Ovary (tissue), 9 donors: Measurements from ENCODE around the gene PIGC. TPM values are rescaled to one million over a fixed set of nuclear protein-coding genes. Genes with fewer than 3 reads are reported as not detected.
A peak's percentile ranks its signal among the peaks of the same experiment; 100 is the strongest.

Experiments used
- DNase-seq, 5 donors: peaks; one replicate each; pipeline ENCODE4 v3.0.0-alpha.2; 2019 to 2020
- H3K27ac ChIP-seq, 2 donors: fragments of 200-600 bp; one replicate each; pipeline versions ENCODE4 v1.5.1 to v1.8.0; 2019 to 2022
- H3K27me3 ChIP-seq: fragments of 200-600 bp; one replicate; pipeline ENCODE4 v1.8.0; 2022
- H3K36me3 ChIP-seq: fragments of 200-600 bp; sonication (generic); one replicate; pipeline ENCODE4 v1.5.1; 2019
- H3K4me1 ChIP-seq: one replicate; pipeline ENCODE4 v1.8.1; 2013; ENCODE audit warnings: mild to moderate bottlenecking, moderate library complexity; ENCODE audit not compliant: insufficient read depth
- H3K4me3 ChIP-seq: fragments of 200-600 bp; sonication (generic); one replicate; pipeline ENCODE4 v1.5.1; 2017
- H3K9me3 ChIP-seq, 2 donors: fragments of 200-600 bp in 1 of 2; sonication (generic) in 1 of 2; one replicate each; pipeline versions ENCODE4 v1.5.1 to v1.8.1; 2013 to 2019; ENCODE audit warnings: mild to moderate bottlenecking in 1 of 2, moderate library complexity in 1 of 2
- CTCF ChIP-seq, 3 donors: fragments of 450-650 bp in 2 of 3; fragments of 200-600 bp in 1 of 3; IDR thresholded peaks; one replicate each; pipeline versions ENCODE4 v1.5.1 to v1.8.0; 2016 to 2022; ENCODE audit warnings: antibody characterized with exemption in 3 of 3, mild to moderate bottlenecking in 1 of 3
- EP300 ChIP-seq: sonication (generic); formaldehyde crosslinking; IDR thresholded peaks from one replicate; pipeline ENCODE4 v1.6.1; 2017; ENCODE audit warnings: antibody characterized with exemption
- POLR2A ChIP-seq: fragments of 450-650 bp; IDR thresholded peaks from one replicate; pipeline ENCODE4 v1.6.1; 2017; ENCODE audit warnings: antibody characterized with exemption, mild to moderate bottlenecking, moderate library complexity
- WGBS, 3 donors: extraction: QIAGEN DNeasy Blood & Tissue Kit in 1 of 3; methylation state at CpG; one replicate each; pipeline versions ENCODE4 v1.1.5 to v1.1.7; 2013 to 2017; 5-methylcytosine and 5-hydroxymethylcytosine counted together
- intact Hi-C, 4 donors: fragments of 100-400 bp; cut with DNase I; formaldehyde crosslinking; loops; one replicate each; pipeline versions ENCODE4 v1.11.0 to v1.15.1; 2022 to 2023
- polyA plus RNA-seq, 2 donors: library from polyadenylated mRNA; stranded (reverse); fragments of 200-250 nt in 1 of 2; fragments of 350-450 nt in 1 of 2; fragmentation: Illumina TruSeq in 1 of 2; extraction: RNeasy Lipid Tissue Mini Kit (QIAGEN cat#74804) in 1 of 2; gene quantifications; one replicate each; pipeline ENCODE4 v1.2.3, GENCODE V29; 2013 to 2014
- total RNA-seq, 7 donors: library from RNA; depleted of rRNA in 2 of 7; stranded (reverse); fragments of >200 nt in 2 of 7; fragmentation: NEBNext Ultra II Directional in 3 of 7; extraction: Animal tissue kit (Norgen Biotek cat#: 25700) in 3 of 7; gene quantifications; one replicate each; pipeline versions ENCODE4 v1.1.0 to v1.2.4, GENCODE V29; 2016 to 2023
- donor health status: DM: no; HTN: no; CAD: no; lungs with moderate emphysema.
- donor health status: DM: no; HTN: no; CAD: no.
- donor health status: Bipolar disorder and iron deficiency.
- donor health status: DM: yes; HTN: yes; CAD: no.
- donor health status: DM: no; HTN: no; CAD: no.
- donor health status: DM: yes; HTN: yes; CAD: no.

PIGC gene
- total and polyA plus RNA-seq, 9 donors = 21.1 to 49.3 (median 25.1) TPM

GRCh38 chr1:172430128-172430454 lies 13.8 kb downstream of the PIGC start:
- Histone ChIP-seq H3K27me3 (no peaks in the 10 kb centered on the region), H3K27ac (no peak overlapping the region), H3K36me3 (no peaks in the 10 kb centered on the region), H3K4me1 (no peaks in the 10 kb centered on the region), H3K4me3 (no peak overlapping the region), H3K9me3 (no peaks in the 10 kb centered on the region)
- TF ChIP-seq EP300 (no peak), CTCF (IDR thresholded peaks at IDR 0.05) (no peak), POLR2A (no peak)
- intact Hi-C loops = no loop called here
- 70 to 82% (median 70%) methylated on average over 1 of the region's 1 CpG for WGBS, 3 donors
- DNase-seq = no peak

GRCh38 chr1:172429331-172430127 lies 14.3 kb downstream of the PIGC start:
- DNase-seq = peak in 1 of 5 donors; percentile 34
- Histone ChIP-seq H3K4me1 (no peaks in the 10 kb centered on the region), H3K4me3 (no peak overlapping the region), H3K9me3 (no peaks in the 10 kb centered on the region), H3K27ac (no peak overlapping the region), H3K36me3 (no peaks in the 10 kb centered on the region), H3K27me3 (no peaks in the 10 kb centered on the region)
- TF ChIP-seq CTCF (IDR thresholded peaks at IDR 0.05) (peak; percentile 41 to 69 (median 65)), EP300 (no peak)
- WGBS, 3 donors = 56 to 76% (median 61%) methylated on average over 1 of the region's 1 CpG
- intact Hi-C loops = loop anchor here in 1 of 4 donors (10.0 kb wide), 1 partner anchor 405 kb away; no protein-coding TSS in a partner anchor

GRCh38 chr1:172427191-172427590 lies 16.7 kb downstream of the PIGC start:
- Histone ChIP-seq H3K4me1 (no peaks in the 10 kb centered on the region), H3K27me3 (no peaks in the 10 kb centered on the region), H3K4me3 (no peak overlapping the region), H3K9me3 (no peaks in the 10 kb centered on the region), H3K36me3 (no peaks in the 10 kb centered on the region), H3K27ac (no peak overlapping the region)
- no peak for DNase-seq
- intact Hi-C loops = loop anchor here in 1 of 4 donors (10.0 kb wide), 1 partner anchor 402 kb away; no protein-coding TSS in a partner anchor
- TF ChIP-seq CTCF (IDR thresholded peaks at IDR 0.05) (no peak), POLR2A (no peak), EP300 (no peak)
- WGBS, 3 donors = 95 to 99% (median 98%) methylated on average over 2 of the region's 2 CpGs

GRCh38 chr1:172425339-172425738 lies 18.5 kb downstream of the PIGC start:
- Histone ChIP-seq H3K36me3 (no peaks in the 10 kb centered on the region), H3K4me3 (no peak overlapping the region), H3K9me3 (no peaks in the 10 kb centered on the region), H3K27ac (no peak overlapping the region), H3K4me1 (no peaks in the 10 kb centered on the region), H3K27me3 (no peaks in the 10 kb centered on the region)
- intact Hi-C loops = loop anchor here in 1 of 4 donors (10.0 kb wide), 1 partner anchor 401 kb away; no protein-coding TSS in a partner anchor
- 97 to 98% (median 98%) methylated on average over 3 of the region's 3 CpGs for WGBS, 3 donors
- TF ChIP-seq EP300 (no peak), CTCF (IDR thresholded peaks at IDR 0.05) (no peak), POLR2A (no peak)
- DNase-seq = no peak
